K562 (cell line): ENCODE measurements around the gene RASGEF1C. TPM values are rescaled to one million over a fixed set of nuclear protein-coding genes. Genes with fewer than 3 reads are reported as not detected.

Experiments
- ATAC-seq: fragments of 200-7000 bp; cut with Tn5 transposase; 3 replicates; pipeline ENCODE4 v1.9.1; 2020; ENCODE audit warnings: moderate library complexity
- BruUV-seq: library from RNA; stranded (reverse); fragments of 400-500 nt; replicated peaks from 2 replicates; lab custom pipeline; 2021; lab: Mats Ljungman, UMichigan
- CTCF ChIA-PET: fragments of 300-600 bp; formaldehyde crosslinking; extraction: SDS; loops from one replicate; lab custom pipeline; 2021; ENCODE audit warnings: low intra/inter-chr PET ratio; lab: Yijun Ruan, JAX
- POLR2A ChIA-PET: fragments of 300-600, 350-650 bp; sonication (Branson Sonifier 250); formaldehyde crosslinking; extraction: SDS; loops from one replicate; lab custom pipeline; 2021; ENCODE audit warnings: antibody characterized with exemption, inconsistent platforms; lab: Yijun Ruan, JAX
- DNase-seq, 4 experiments: peaks; one replicate each; pipeline versions ENCODE4 v3.0.0 to v3.0.0-alpha.2; 2011 to 2018; ENCODE audit warnings: low spot score in 3 of 4, mixed read lengths in 3 of 4; ENCODE audit errors: extremely low read depth in 1 of 4
- FAIRE-seq: peaks from 2 replicates; lab custom pipeline; 2011; peaks lifted over from hg19 to GRCh38; lab: Jason Lieb, UNC
- H2AFZ ChIP-seq: 2 replicates; pipeline ENCODE4 v1.6.0; 2011; ENCODE audit warnings: low read depth, low read length, control low read depth, inconsistent platforms
- H3K27ac ChIP-seq: fragments of 200-600 bp; 3 replicates; pipeline ENCODE4 v1.8.0; 2011; ENCODE audit warnings: low read depth, mild to moderate bottlenecking, control low read depth, inconsistent platforms, low read length, moderate library complexity, mixed read lengths; ENCODE audit errors: extremely low read depth
- H3K27me3 ChIP-seq, 2 experiments: fragments of 300-600 bp in 1 of 2; 2 replicates in 1 of 2; 3 replicates in 1 of 2; pipeline versions ENCODE4 v1.6.0 to v1.8.0; 2011; ENCODE audit warnings: inconsistent platforms in 2 of 2, low read length in 2 of 2, mild to moderate bottlenecking in 1 of 2, mixed read lengths in 1 of 2, moderate library complexity in 1 of 2; ENCODE audit not compliant: control insufficient read depth in 2 of 2, insufficient read depth in 2 of 2
- H3K36me3 ChIP-seq: fragments of 300-600 bp; 3 replicates; pipeline ENCODE4 v1.8.0; 2011; ENCODE audit warnings: mild to moderate bottlenecking, low read length, inconsistent platforms; ENCODE audit not compliant: control insufficient read depth, insufficient read depth
- H3K4me1 ChIP-seq, 2 experiments: fragments of 200-600 bp in 1 of 2; replicated peaks in 1 of 2; 2 replicates in 1 of 2; 3 replicates in 1 of 2; pipeline versions ENCODE4 v1.5.1 to v1.8.0; 2011; ENCODE audit warnings: inconsistent platforms in 2 of 2, low read length in 2 of 2, mild to moderate bottlenecking in 1 of 2, mixed read lengths in 1 of 2, moderate library complexity in 1 of 2; ENCODE audit not compliant: control insufficient read depth in 2 of 2, insufficient read depth in 2 of 2
- H3K4me2 ChIP-seq: 2 replicates; pipeline ENCODE4 v1.6.1; 2011; ENCODE audit warnings: low read length, control low read depth, inconsistent platforms, mixed read lengths; ENCODE audit not compliant: insufficient read depth
- H3K4me3 ChIP-seq: fragments of 200-600 bp; sonication (generic), shearing (Covaris generic); 2 replicates; pipeline ENCODE4 v1.5.1; 2016; ENCODE audit warnings: control low read depth, inconsistent platforms
- H3K79me2 ChIP-seq: fragments of 200-600 bp; 3 replicates; pipeline ENCODE4 v1.8.0; 2011; ENCODE audit warnings: low read length, inconsistent platforms; ENCODE audit not compliant: control insufficient read depth, insufficient read depth
- H3K9ac ChIP-seq, 2 experiments: 2 replicates each; pipeline versions ENCODE4 v1.6.0 to v1.6.1; 2011; ENCODE audit warnings: low read depth in 2 of 2, low read length in 2 of 2, control low read depth in 1 of 2, inconsistent platforms in 1 of 2, mild to moderate bottlenecking in 1 of 2, mixed read lengths in 1 of 2; ENCODE audit not compliant: insufficient read depth in 1 of 2
- H3K9me1 ChIP-seq: one replicate; pipeline ENCODE4 v1.6.0; 2011; ENCODE audit warnings: inconsistent platforms, mild to moderate bottlenecking, low read length, moderate library complexity; ENCODE audit not compliant: control insufficient read depth, insufficient read depth
- H3K9me3 ChIP-seq: replicated peaks from 2 replicates; pipeline ENCODE4 v1.5.1; 2011; ENCODE audit warnings: low read depth, low read length, inconsistent platforms; ENCODE audit not compliant: control insufficient read depth, insufficient read depth
- H4K20me1 ChIP-seq: replicated peaks from 2 replicates; pipeline ENCODE4 v1.6.1; 2011; ENCODE audit warnings: low read length, inconsistent platforms, mixed read lengths; ENCODE audit not compliant: control insufficient read depth, insufficient read depth
- ESRRB ChIP-seq: fragments of 250-450 bp; sonication (Bioruptor Pico); IDR thresholded peaks from 2 replicates; pipeline ENCODE4 v1.5.0; 2020; ENCODE audit warnings: mild to moderate bottlenecking, moderate library complexity, borderline replicate concordance
- FOXK2 ChIP-seq, 2 experiments: fragments of 450-650 bp; IDR thresholded peaks in 1 of 2; conservative IDR thresholded peaks in 1 of 2; 2 replicates each; pipeline ENCODE4 v1.6.1; 2016; ENCODE audit warnings: low read depth in 2 of 2, mild to moderate bottlenecking in 1 of 2
- KDM4B ChIP-seq, 2 experiments: fragments of 450-650 bp in 1 of 2; sonication (generic) in 1 of 2; IDR thresholded peaks; 2 replicates each; pipeline ENCODE4 v1.6.1; 2016 to 2017; ENCODE audit warnings: borderline replicate concordance in 2 of 2, antibody characterized with exemption in 1 of 2, low read depth in 1 of 2, mild to moderate bottlenecking in 1 of 2
- RHOXF2B ChIP-seq: fragments of 250-450 bp; sonication (Bioruptor Pico); conservative IDR thresholded peaks from 2 replicates; pipeline ENCODE4 v1.5.1; 2021
- SETDB1 ChIP-seq: IDR thresholded peaks from one replicate; pipeline ENCODE4 v1.6.1; 2012; ENCODE audit warnings: low read length, control low read depth, inconsistent platforms
- SIRT6 ChIP-seq: IDR thresholded peaks from one replicate; pipeline ENCODE4 v1.6.1; 2012; ENCODE audit warnings: low read depth, mild to moderate bottlenecking, control low read depth, inconsistent platforms, low read length, moderate library complexity
- SRF ChIP-seq, 2 experiments: fragments of 250-450, 450-650 bp in 1 of 2; sonication (Bioruptor Pico) in 1 of 2; sonication (generic) in 1 of 2; formaldehyde crosslinking; IDR thresholded peaks; 2 replicates each; pipeline versions ENCODE4 v1.5.0 to v1.5.1; 2020 to 2022; ENCODE audit warnings: mild to moderate bottlenecking in 1 of 2, missing genetic modification reagents in 1 of 2
- SRSF1 ChIP-seq: fragments of 200-400 bp; formaldehyde crosslinking; IDR thresholded peaks from 2 replicates; pipeline ENCODE4 v1.6.1; 2017; ENCODE audit warnings: mild to moderate bottlenecking, low read depth, low read length, moderate library complexity
- TCF3 ChIP-seq: sonication (generic); formaldehyde crosslinking; IDR thresholded peaks from 2 replicates; pipeline ENCODE4 v1.4.0; 2020; ENCODE audit warnings: mild to moderate bottlenecking, missing genetic modification reagents
- THRAP3 ChIP-seq: fragments of 450-650 bp; IDR thresholded peaks from 2 replicates; pipeline ENCODE4 v1.6.1; 2016; ENCODE audit warnings: mild to moderate bottlenecking, inconsistent platforms, borderline replicate concordance
- VEZF1 ChIP-seq: fragments of 200-800 bp; sonication (Bioruptor generic); IDR thresholded peaks from 2 replicates; pipeline ENCODE4 v1.6.1; 2017; ENCODE audit warnings: missing genetic modification characterization, missing compliant biosample characterization
- ZNF764 ChIP-seq: fragments of 250-450 bp; sonication (Bioruptor Pico); IDR thresholded peaks from 2 replicates; pipeline ENCODE4 v1.4.0; 2020; ENCODE audit warnings: low read depth, mild to moderate bottlenecking, moderate library complexity
- WGBS: fragments of 100-300 bp; shearing (Covaris generic); methylation state at CpG from one replicate; pipeline ENCODE4 v1.1.6; 2016; ENCODE audit warnings: low coverage, mixed read lengths; ENCODE audit not compliant: insufficient coverage; ENCODE audit errors: missing lambda C conversion rate; 5-methylcytosine and 5-hydroxymethylcytosine counted together
- in situ Hi-C: fragments of 300-500 bp; cut with MboI; formaldehyde crosslinking; loops from 4 replicates; pipeline ENCODE4 v1.15.0; 2018; ENCODE audit warnings: inconsistent platforms, mixed read lengths
- intact Hi-C: fragments of 100-400 bp; cut with micrococcal nuclease; formaldehyde crosslinking; loops from 2 replicates; pipeline ENCODE4 v1.14.2; 2022
- polyA plus RNA-seq, 8 experiments: library from polyadenylated mRNA; depleted of rRNA in 4 of 8; stranded (reverse) in 5 of 8; unstranded in 3 of 8; fragments of >200 nt; fragmentation: Nextera tagmentation in 2 of 8; fragmentation: Illumina TruSeq in 1 of 8; extraction: Ambion mirVana in 2 of 8; extraction: Trizol in 1 of 8; gene quantifications; 2 replicates each; pipeline versions ENCODE4 v1.2.1 to v1.2.3, GENCODE V29; 2011 to 2014; ENCODE audit warnings: inconsistent platforms in 1 of 8, missing spikeins in 1 of 8
- total RNA-seq, 7 experiments: library from RNA; depleted of rRNA in 6 of 7; stranded (reverse); fragments of >200 nt in 6 of 7; fragmentation: Illumina TruSeq in 2 of 7; extraction: Trizol in 2 of 7; gene quantifications; 2 replicates each; pipeline versions ENCODE4 v1.2.1 to v1.2.3, GENCODE V29; 2011 to 2021; ENCODE audit warnings: low replicate concordance in 1 of 7
- TF ChIP-seq, protein P1 (sequence below): fragments of 450-650 bp; IDR thresholded peaks from 2 replicates; pipeline ENCODE4 v1.6.1; 2016; ENCODE audit warnings: mild to moderate bottlenecking

The RASGEF1C gene
- total and polyA plus RNA-seq, 9 of the 15 experiments (the other 6 are each of a cell fraction or from before 2014, with no cell fraction given): 0.04 to 1.1 (median 0.21) TPM; not detected in 4

GRCh38 chr5:180193749-180194375, 15.1 kb downstream of the RASGEF1C start (continued):
- TF ChIP-seq, protein P1, sequence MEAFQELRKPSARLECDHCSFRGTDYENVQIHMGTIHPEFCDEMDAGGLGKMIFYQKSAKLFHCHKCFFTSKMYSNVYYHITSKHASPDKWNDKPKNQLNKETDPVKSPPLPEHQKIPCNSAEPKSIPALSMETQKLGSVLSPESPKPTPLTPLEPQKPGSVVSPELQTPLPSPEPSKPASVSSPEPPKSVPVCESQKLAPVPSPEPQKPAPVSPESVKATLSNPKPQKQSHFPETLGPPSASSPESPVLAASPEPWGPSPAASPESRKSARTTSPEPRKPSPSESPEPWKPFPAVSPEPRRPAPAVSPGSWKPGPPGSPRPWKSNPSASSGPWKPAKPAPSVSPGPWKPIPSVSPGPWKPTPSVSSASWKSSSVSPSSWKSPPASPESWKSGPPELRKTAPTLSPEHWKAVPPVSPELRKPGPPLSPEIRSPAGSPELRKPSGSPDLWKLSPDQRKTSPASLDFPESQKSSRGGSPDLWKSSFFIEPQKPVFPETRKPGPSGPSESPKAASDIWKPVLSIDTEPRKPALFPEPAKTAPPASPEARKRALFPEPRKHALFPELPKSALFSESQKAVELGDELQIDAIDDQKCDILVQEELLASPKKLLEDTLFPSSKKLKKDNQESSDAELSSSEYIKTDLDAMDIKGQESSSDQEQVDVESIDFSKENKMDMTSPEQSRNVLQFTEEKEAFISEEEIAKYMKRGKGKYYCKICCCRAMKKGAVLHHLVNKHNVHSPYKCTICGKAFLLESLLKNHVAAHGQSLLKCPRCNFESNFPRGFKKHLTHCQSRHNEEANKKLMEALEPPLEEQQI: no peak
- TF ChIP-seq VEZF1 (CRISPR knock-in tag) (no peak), SRF (CRISPR knock-in tag; IDR thresholded peaks at IDR 0.05) (no peak)

DNA sequence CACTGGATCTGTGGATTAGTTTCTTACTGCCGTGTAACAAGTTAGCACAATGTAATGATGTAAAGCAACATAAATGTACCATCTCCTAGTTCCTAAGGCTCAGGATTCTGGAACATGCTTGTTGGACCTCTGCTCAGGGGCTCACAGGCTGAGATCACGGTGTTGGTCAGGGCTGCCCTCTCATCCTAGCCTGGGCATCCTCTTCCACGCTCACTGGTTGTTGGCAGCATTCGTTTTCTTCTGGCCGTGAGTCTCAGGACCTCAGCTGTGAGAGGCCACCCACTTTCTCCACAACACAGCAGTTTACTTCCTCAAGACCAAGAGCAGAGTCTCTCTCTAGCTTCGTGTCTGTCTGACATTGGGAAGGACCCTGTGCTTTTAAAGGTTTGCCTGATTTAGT, 17.3 kb downstream of the RASGEF1C start:
- Histone ChIP-seq H3K9me3 (no peaks in the 10 kb centered on the region), H3K27ac (no peak overlapping the region), H3K79me2 (no peaks in the 10 kb centered on the region), H3K4me2 (no peak overlapping the region), H3K4me3 (no peak overlapping the region), H3K36me3 (no peaks in the 10 kb centered on the region), H2AFZ (no peak overlapping the region), H3K9ac (no peak overlapping the region), H3K27me3 (peaks cover 5 to 34% of the 10 kb centered on the region in 2 experiments; a peak in 4 of 5 replicates), H3K4me1 (peaks cover 0 to 7% of the 10 kb centered on the region in 2 experiments; a peak in 2 of 5 replicates), H4K20me1 (no peaks in the 10 kb centered on the region), H3K9me1 (no peaks in the 10 kb centered on the region)
- no peak for DNase-seq
- no peak for FAIRE-seq
- no TSS peak for BruUV-seq
- ChIA-PET CTCF (interaction anchor here (0.8 kb wide), 1 partner anchor 115 kb away, joined by 3 read pairs; no protein-coding TSS in a partner anchor), POLR2A (interaction anchor here (0.7 to 1.0 kb wide), 2 partner anchors 19 to 158 kb away, joined by 3 read pairs; no protein-coding TSS in a partner anchor)
- no peak for TF ChIP-seq SIRT6
- no peak for TF ChIP-seq THRAP3
- no peak for TF ChIP-seq KDM4B (IDR thresholded peaks at IDR 0.05; ENCODE audit: borderline replicate concordance in 2 of 2, low read depth in 1 of 2)
- TF ChIP-seq ESRRB (CRISPR knock-in tag): no peak
- TF ChIP-seq SRSF1: no peak
- TF ChIP-seq FOXK2 (conservative IDR thresholded peaks at IDR 0.05 in 1 of 2, IDR thresholded peaks at IDR 0.05 in 1 of 2; ENCODE audit: low read depth in 2 of 2): no peak
- no peak for TF ChIP-seq SETDB1
- TF ChIP-seq TCF3 (CRISPR knock-in tag): no peak
- TF ChIP-seq RHOXF2B (CRISPR knock-in tag): no peak
- TF ChIP-seq ZNF764 (CRISPR knock-in tag): no peak
- WGBS: 6% methylated on average over 6 of the region's 6 CpGs
- in situ Hi-C loops: no loop called here
- ATAC-seq: no peak
- intact Hi-C loops: no loop called here
